ENCODE results near the gene PREX1. TPM values are rescaled to one million over a fixed set of nuclear protein-coding genes. Genes with fewer than 3 reads are reported as not detected.
A peak's percentile ranks its signal among the peaks of the same experiment; 100 is the strongest.

PREX1 gene
- total and polyA plus RNA-seq, 10 donors: 36.7 to 279 (median 157) TPM

DNA sequence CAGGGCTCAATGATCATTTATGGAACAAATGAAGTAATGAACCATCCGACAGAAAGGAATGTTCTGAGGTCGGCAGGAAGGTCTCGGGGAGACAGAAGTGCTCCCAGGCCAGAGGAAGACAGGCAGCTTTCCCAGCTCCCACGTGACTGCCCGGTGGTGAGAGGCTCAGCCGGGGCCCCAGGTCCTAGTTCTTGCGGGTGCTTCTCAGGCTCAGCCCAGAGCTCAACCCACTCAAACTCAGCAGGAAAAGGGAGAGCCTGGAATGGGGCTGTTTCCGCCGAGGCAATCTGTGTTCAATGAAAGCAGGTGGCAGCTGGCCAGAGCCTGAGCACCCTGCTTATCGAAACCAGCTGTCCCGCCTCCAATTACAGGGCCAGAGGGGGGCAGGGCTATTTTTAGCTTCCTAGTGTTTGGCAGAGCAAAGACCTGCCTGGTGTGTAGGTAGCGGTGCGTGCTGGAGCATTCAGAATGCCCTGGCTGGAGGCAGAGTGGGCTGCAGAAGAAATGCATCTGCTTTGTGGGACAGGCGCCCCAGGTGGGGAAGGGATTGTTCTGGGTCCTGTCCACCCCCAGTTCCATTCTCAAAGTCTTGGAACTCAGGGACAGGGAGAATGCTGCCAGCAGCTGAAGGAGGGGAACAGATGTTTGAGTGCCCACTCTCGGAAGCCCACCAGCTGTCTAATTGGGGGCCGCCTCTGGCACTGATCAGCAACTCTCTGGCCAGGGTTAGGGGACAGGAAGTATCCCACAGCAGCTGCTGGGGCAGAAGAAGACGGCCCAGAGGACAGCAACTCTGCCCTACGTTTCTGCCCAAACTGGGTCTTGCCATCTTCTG lies 145.1 kb downstream of the PREX1 start:
- 33 to 55% (median 40%) methylated on average over 16 to 18 of the region's 18 CpGs for WGBS, 5 donors
- DNase-seq: peak; percentile 76
- Histone ChIP-seq H3K4me1 (peaks cover 31 to 76% (median 52%) of the 10 kb centered on the region in 6 donors), H3K36me3 (peaks cover 0 to 100% (median 72%) of the 10 kb centered on the region in 6 donors), H3K4me3 (no peak overlapping the region), H3K9me3 (no peaks in the 10 kb centered on the region), H3K27ac (peak overlapping the region; percentile 39 to 71 (median 63)), H3K27me3 (replicated peaks in 1 of 7) (no peaks in the 10 kb centered on the region)
- intact Hi-C loops (cut with DNase I; ENCODE audit: low total_unique reads): no loop called here
- TF ChIP-seq POLR2AphosphoS5 (IDR thresholded peaks at IDR 0.05) (peak; percentile 59 to 74 (median 71)), POLR2A (IDR thresholded peaks at IDR 0.05) (no peak)

DNA sequence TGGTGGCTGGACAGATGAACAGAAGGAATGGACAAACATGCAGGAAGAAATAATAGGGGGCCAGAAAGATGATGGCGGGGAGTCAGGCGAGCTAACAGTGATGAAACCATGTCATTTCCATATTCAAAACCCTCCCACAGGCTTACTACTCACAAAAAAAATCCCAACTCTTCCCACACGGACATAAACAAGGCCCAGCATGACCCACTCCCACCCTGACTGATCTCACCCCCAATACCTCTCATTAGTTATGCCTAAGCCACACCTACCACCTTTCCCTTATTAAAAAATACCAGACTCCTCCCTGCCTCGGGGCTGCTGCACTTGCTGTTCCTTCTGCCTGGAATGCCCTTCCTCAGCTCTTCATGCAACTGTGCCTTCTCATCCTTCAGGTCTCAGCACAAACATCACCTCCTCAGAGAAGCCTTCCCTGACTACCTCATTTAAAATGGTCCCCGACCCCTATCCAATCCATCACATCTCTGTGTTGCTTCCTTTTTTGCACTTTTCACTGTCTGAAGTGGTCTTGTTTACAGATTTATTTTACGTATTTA lies 145.8 kb downstream of the PREX1 start:
- intact Hi-C loops (cut with DNase I; ENCODE audit: low total_unique reads): no loop called here
- TF ChIP-seq, protein P1, sequence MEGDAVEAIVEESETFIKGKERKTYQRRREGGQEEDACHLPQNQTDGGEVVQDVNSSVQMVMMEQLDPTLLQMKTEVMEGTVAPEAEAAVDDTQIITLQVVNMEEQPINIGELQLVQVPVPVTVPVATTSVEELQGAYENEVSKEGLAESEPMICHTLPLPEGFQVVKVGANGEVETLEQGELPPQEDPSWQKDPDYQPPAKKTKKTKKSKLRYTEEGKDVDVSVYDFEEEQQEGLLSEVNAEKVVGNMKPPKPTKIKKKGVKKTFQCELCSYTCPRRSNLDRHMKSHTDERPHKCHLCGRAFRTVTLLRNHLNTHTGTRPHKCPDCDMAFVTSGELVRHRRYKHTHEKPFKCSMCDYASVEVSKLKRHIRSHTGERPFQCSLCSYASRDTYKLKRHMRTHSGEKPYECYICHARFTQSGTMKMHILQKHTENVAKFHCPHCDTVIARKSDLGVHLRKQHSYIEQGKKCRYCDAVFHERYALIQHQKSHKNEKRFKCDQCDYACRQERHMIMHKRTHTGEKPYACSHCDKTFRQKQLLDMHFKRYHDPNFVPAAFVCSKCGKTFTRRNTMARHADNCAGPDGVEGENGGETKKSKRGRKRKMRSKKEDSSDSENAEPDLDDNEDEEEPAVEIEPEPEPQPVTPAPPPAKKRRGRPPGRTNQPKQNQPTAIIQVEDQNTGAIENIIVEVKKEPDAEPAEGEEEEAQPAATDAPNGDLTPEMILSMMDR (IDR thresholded peaks at IDR 0.05 in 8 of 11, conservative IDR thresholded peaks at IDR 0.05 in 3 of 11): no peak
- DNase-seq: no peak
- peaks cover 31 to 76% (median 51%) of the 10 kb centered on the region in 6 donors for H3K4me1 ChIP-seq
- peak overlapping the region in 7 of 8 donors; percentile 53 to 71 (median 65) for H3K27ac ChIP-seq
- H3K36me3 ChIP-seq: peaks cover 0 to 100% (median 79%) of the 10 kb centered on the region in 6 donors
- no peaks in the 10 kb centered on the region for H3K9me3 ChIP-seq
- no peaks in the 10 kb centered on the region for H3K27me3 ChIP-seq (replicated peaks in 1 of 7)
- H3K4me3 ChIP-seq: no peak overlapping the region
- 73 to 87% (median 77%) methylated on average over 6 of the region's 6 CpGs for WGBS, 5 donors

DNA sequence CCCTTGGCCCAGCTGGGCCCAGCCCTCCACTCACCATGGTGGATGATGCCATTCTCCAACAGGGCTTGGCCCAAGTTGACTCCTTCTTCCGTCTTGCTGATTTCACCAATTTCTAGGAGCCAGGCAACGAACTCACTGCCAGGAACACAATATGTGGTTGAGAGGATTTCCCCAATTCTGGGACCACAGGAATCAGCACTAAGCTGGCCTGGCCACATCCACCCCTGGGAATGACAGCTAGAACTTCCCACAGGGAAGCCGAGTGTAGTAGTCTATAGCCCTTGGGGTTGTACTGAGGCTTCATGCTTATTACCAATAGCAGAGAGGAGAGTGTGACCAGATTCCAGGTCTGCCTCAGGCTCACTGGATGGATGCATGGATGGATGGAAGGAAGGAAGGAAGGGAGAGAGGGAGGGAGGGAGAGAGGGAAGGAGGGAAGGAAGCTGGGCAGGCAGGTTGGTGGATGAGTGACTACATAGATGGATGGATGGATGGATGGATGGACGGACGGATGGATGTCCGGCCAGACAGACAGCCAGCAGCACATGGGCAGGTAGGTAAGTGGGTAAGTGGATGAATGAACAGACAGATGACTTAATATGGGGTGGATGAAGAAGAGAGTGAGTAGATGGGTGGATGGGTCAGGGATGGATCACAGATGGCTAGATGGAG lies 146.5 kb downstream of the PREX1 start:
- Histone ChIP-seq H3K9me3 (no peaks in the 10 kb centered on the region), H3K4me3 (no peak overlapping the region), H3K27ac (peak overlapping the region in 3 of 8 donors; percentile 67 to 71 (median 70)), H3K27me3 (replicated peaks in 1 of 7) (no peaks in the 10 kb centered on the region), H3K36me3 (peaks cover 4 to 100% (median 81%) of the 10 kb centered on the region in 6 donors), H3K4me1 (peaks cover 26 to 72% (median 48%) of the 10 kb centered on the region in 6 donors)
- intact Hi-C loops (cut with DNase I; ENCODE audit: low total_unique reads): no loop called here
- 67 to 83% (median 79%) methylated on average over 6 of the region's 6 CpGs for WGBS, 5 donors
- peak; percentile 28 for DNase-seq
- TF ChIP-seq, protein P1 (IDR thresholded peaks at IDR 0.05 in 8 of 11, conservative IDR thresholded peaks at IDR 0.05 in 3 of 11): no peak
- TF ChIP-seq POLR2A (IDR thresholded peaks at IDR 0.05) (no peak), POLR2AphosphoS5 (IDR thresholded peaks at IDR 0.05) (no peak)

DNA sequence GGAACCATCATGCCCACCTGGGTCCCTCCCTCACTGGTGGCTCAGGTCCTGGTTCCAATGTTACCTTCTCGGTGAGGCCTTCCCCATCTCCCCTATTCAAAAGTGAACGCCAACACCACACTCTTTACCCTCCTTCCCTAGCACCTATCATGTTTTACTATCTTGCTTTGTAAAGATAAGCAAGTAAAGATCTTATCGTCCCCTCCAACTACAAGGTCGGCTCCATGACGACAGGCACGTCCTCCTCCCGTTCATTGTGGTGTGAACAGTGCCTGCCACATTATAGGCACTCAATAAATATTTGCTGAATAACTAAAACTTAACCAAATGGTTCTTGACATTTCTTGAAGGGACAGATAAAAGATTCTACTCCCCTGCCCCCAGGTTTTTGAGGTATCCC lies 147.1 kb downstream of the PREX1 start:
- H3K4me1 ChIP-seq: peaks cover 19 to 65% (median 41%) of the 10 kb centered on the region in 6 donors
- WGBS, 5 donors: 88 to 94% (median 92%) methylated on average over 7 of the region's 7 CpGs
- no peaks in the 10 kb centered on the region for H3K9me3 ChIP-seq
- peak; percentile 15 for DNase-seq
- TF ChIP-seq POLR2A (IDR thresholded peaks at IDR 0.05) (no peak), POLR2AphosphoS5 (IDR thresholded peaks at IDR 0.05) (no peak)
- TF ChIP-seq, protein P1 (IDR thresholded peaks at IDR 0.05 in 8 of 11, conservative IDR thresholded peaks at IDR 0.05 in 3 of 11): no peak
- no peak overlapping the region for H3K27ac ChIP-seq
- H3K36me3 ChIP-seq: peaks cover 4 to 100% (median 81%) of the 10 kb centered on the region in 6 donors
- H3K4me3 ChIP-seq: no peak overlapping the region
- intact Hi-C loops (cut with DNase I; ENCODE audit: low total_unique reads): no loop called here
- H3K27me3 ChIP-seq (replicated peaks in 1 of 7): no peaks in the 10 kb centered on the region

Data from spleen (tissue), 11 donors.